Measurements from ENCODE around the gene CLDN12. TPM values are rescaled to one million over a fixed set of nuclear protein-coding genes. Genes with fewer than 3 reads are reported as not detected.

Gene CLDN12
- total and polyA plus RNA-seq, 2 of the 4 experiments (the other 2 are of a cell fraction): 33.4 to 46.4 TPM

- TF ChIP-seq MAZ (IDR thresholded peaks at IDR 0.05; ENCODE audit: borderline replicate concordance, low read depth, low read length) (peak; percentile 75; the same call in 1 of the 2 replicates), MAFK (IDR thresholded peaks at IDR 0.05; ENCODE audit: low read depth, low read length) (no peak), CHD1 (IDR thresholded peaks at IDR 0.05; ENCODE audit: low read depth, low read length) (no peak), SMC3 (IDR thresholded peaks at IDR 0.05; ENCODE audit: low read depth, low read length) (no peak), POLR2A (IDR thresholded peaks at IDR 0.05; ENCODE audit: low read depth, low read length) (peak; percentile 92), BHLHE40 (IDR thresholded peaks at IDR 0.05; ENCODE audit: low read depth, low read length) (no peak), CEBPB (IDR thresholded peaks at IDR 0.05; ENCODE audit: low read depth, low read length) (peak; percentile 100)
Observed at GRCh38 chr7:90403174-90404113, at the start of gene CLDN12 (continued).

Data from IMR-90 (cell line).